ENCODE results near the gene C13orf46. TPM values are rescaled to one million over a fixed set of nuclear protein-coding genes. Genes with fewer than 3 reads are reported as not detected.

C13orf46 gene
- total RNA-seq, 5 donors from 2014 or later (not counting 1 experiment from before 2014, with no cell fraction given), result 18.4 to 33.9 (median 25.3) TPM

DNA sequence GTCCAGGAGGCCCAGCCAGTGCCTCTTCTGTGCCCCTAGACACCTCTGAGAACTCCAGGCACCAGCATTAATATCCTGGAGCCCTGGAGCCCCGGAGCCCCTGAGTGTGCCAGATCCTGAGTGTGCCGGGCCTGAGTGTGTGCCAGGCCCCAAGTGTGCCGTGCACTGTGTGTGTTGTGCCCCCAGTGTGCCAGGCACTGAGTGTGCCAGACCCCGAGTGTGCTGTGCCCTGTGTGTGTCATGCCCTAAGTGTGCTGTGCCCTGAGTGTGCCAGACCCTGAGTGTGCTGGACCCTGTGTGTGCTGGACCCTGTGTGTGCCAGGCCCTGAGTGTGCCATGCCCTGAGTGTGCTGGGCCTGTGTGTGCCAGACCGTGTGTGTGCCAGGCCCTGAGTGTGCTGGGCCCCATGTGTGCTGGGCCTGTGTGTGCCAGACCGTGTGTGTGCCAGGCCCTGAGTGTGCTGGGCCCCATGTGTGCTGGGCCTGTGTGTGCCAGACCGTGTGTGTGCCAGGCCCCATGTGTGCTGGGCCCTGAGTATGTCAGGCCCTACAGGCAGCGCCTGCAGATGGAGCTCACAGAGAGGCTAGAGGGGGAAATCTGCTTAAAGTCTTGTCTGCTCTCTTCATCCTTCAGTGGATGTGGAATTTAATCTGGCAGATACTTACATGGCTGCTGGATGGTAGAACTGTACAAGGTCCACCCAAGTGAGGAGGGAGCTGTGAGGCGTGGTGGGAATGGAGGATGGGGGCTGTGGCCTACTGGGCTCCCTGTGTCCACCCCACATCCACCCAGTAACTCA is 53.9 kb downstream of the C13orf46 start:
- WGBS (ENCODE audit: insufficient coverage), result 82% methylated on average over 7 of the region's 9 CpGs
- Mint-ChIP-seq H3K27me3 (peaks cover 18 to 47% of the 10 kb centered on the region in 2 donors), H3K9me3 (peaks cover 0 to 11% (median 3%) of the 10 kb centered on the region in 3 donors), H3K4me1 (no peaks in the 10 kb centered on the region), H3K4me3 (no peak overlapping the region), H3K27ac (no peak overlapping the region), H3K36me3 (no peaks in the 10 kb centered on the region)
- H3K27me3 ChIP-seq (replicated peaks in 1 of 2; ENCODE audit: control insufficient read depth in 2 of 2, extremely low read depth in 1 of 2, insufficient read depth in 2 of 2, low read length in 1 of 2), result peaks cover 0 to 76% of the 10 kb centered on the region in 2 experiments
- H3K9me3 ChIP-seq, result no peaks in the 10 kb centered on the region
- no peak overlapping the region for H3K27ac ChIP-seq (ENCODE audit: low read length)
- no peaks in the 10 kb centered on the region for H3K4me1 ChIP-seq (ENCODE audit: control insufficient read depth in 1 of 2, extremely low read depth in 1 of 2, insufficient read depth in 2 of 2, low read length in 2 of 2)
- H3K36me3 ChIP-seq (ENCODE audit: control insufficient read depth in 2 of 2, extremely low read depth in 1 of 2, insufficient read depth in 1 of 2, low read length in 1 of 2), result no peaks in the 10 kb centered on the region
- peak in 1 of 35 experiments; percentile 12 for DNase-seq
- ChIA-PET CTCF (no interaction called here), POLR2A (no interaction called here)
- no peak for ATAC-seq (replicated peaks in 1 of 4)
- no peak overlapping the region for H3K4me3 ChIP-seq (ENCODE audit: control insufficient read depth in 1 of 2, extremely low read depth in 1 of 2, low read length in 1 of 2)

GRCh38 chr13:113918981-113919701 is 54.7 kb downstream of the C13orf46 start:
- ATAC-seq (replicated peaks in 1 of 4) (no peak), DNase-seq (peak in 1 of 35 experiments; percentile 10)
- CTCF ChIA-PET, result no interaction called here
- 86% methylated on average over 20 of the region's 23 CpGs for WGBS (ENCODE audit: insufficient coverage)
- Mint-ChIP-seq H3K4me3 (no peak overlapping the region), H3K36me3 (no peaks in the 10 kb centered on the region), H3K27ac (no peak overlapping the region), H3K27me3 (peaks cover 21 to 52% of the 10 kb centered on the region in 2 donors), H3K4me1 (no peaks in the 10 kb centered on the region), H3K9me3 (peaks cover 0 to 11% (median 3%) of the 10 kb centered on the region in 3 donors)
- no peak overlapping the region for H3K4me3 ChIP-seq (ENCODE audit: control insufficient read depth in 1 of 2, extremely low read depth in 1 of 2, low read length in 1 of 2)
- no peak overlapping the region for H3K27ac ChIP-seq (ENCODE audit: low read length)
- POLR2A ChIA-PET, result no interaction called here
- no peaks in the 10 kb centered on the region for H3K36me3 ChIP-seq (ENCODE audit: control insufficient read depth in 2 of 2, extremely low read depth in 1 of 2, insufficient read depth in 1 of 2, low read length in 1 of 2)
- no peaks in the 10 kb centered on the region for H3K4me1 ChIP-seq (ENCODE audit: control insufficient read depth in 1 of 2, extremely low read depth in 1 of 2, insufficient read depth in 2 of 2, low read length in 2 of 2)
- H3K9me3 ChIP-seq, result no peaks in the 10 kb centered on the region
- H3K27me3 ChIP-seq (replicated peaks in 1 of 2; ENCODE audit: control insufficient read depth in 2 of 2, extremely low read depth in 1 of 2, insufficient read depth in 2 of 2, low read length in 1 of 2), result peaks cover 0 to 79% of the 10 kb centered on the region in 2 experiments

DNA sequence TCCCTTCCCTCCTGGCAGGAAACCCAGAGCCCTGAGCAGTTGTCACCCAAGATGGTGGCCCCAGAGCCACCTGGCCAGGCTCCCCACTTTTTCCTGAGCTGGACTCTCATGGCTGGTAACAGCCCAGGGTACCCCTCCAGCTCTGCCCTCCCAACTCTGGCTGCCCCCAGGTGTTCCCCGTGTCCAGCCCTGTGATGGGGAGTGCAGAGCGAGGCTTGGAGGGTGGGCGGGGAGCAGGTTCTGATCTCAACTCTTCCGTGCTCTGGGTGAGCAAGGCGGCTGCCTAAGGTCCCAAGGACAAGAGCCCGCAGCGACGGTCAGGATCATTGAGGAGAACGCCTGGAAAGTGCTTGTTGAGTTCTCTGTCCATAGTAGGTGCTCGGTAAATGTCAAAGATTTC is 55.3 kb downstream of the C13orf46 start:
- Mint-ChIP-seq H3K9me3 (peaks cover 0 to 11% (median 3%) of the 10 kb centered on the region in 3 donors), H3K4me1 (no peaks in the 10 kb centered on the region), H3K27ac (no peak overlapping the region), H3K36me3 (no peaks in the 10 kb centered on the region), H3K4me3 (no peak overlapping the region), H3K27me3 (peaks cover 24 to 52% of the 10 kb centered on the region in 2 donors)
- H3K27ac ChIP-seq (ENCODE audit: low read length), result no peak overlapping the region
- DNase-seq, result no peak
- H3K36me3 ChIP-seq (ENCODE audit: control insufficient read depth in 2 of 2, extremely low read depth in 1 of 2, insufficient read depth in 1 of 2, low read length in 1 of 2), result no peaks in the 10 kb centered on the region
- ChIA-PET POLR2A (no interaction called here), CTCF (no interaction called here)
- H3K9me3 ChIP-seq, result no peaks in the 10 kb centered on the region
- no peak for ATAC-seq (replicated peaks in 1 of 4)
- H3K27me3 ChIP-seq (replicated peaks in 1 of 2; ENCODE audit: control insufficient read depth in 2 of 2, extremely low read depth in 1 of 2, insufficient read depth in 2 of 2, low read length in 1 of 2), result peaks cover 0 to 80% of the 10 kb centered on the region in 2 experiments
- H3K4me1 ChIP-seq (ENCODE audit: control insufficient read depth in 1 of 2, extremely low read depth in 1 of 2, insufficient read depth in 2 of 2, low read length in 2 of 2), result no peaks in the 10 kb centered on the region
- H3K4me3 ChIP-seq (ENCODE audit: control insufficient read depth in 1 of 2, extremely low read depth in 1 of 2, low read length in 1 of 2), result no peak overlapping the region
- WGBS (ENCODE audit: insufficient coverage), result 96% methylated on average over 7 of the region's 10 CpGs

DNA sequence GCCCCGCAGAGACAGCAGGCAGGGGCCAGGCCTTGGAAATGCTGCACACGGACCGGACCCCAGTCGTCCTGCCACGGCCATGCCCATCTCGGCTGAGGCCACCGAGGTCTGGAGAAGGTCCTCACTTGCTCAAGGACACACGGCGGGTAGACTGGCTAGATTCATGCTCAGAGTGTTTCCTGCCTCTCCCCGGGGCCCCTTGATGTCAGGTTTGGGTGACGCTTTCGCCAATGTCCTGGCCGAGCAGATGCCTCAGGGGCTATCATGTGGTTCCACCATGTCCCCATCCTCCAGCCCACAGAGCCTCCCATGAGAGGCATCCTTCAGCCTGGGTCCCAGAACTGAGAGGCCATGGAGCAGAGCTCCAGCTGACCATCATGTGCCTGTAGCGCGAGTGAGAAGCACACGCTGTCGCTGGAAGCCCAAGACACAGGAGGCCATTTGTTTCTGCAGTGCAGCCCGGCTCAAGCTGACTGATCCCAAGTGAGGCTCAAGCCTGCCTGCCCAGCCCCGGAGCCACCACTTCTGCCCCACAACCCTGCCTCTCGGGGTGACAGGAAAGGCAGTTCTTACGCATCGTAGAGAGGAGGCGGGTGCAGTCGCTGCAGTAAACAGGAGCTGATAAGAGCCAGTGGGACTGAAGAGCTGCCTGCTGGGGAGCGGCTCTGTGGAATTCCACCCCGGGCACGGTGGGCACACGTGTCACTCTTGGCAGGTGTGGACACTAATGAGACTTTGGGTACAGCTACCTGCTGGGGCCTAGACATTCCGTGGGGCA is 56.1 kb downstream of the C13orf46 start:
- H3K9me3 Mint-ChIP-seq, result peaks cover under 1 to 12% (median 3%) of the 10 kb centered on the region in 3 donors
- no peak overlapping the region for H3K27ac Mint-ChIP-seq
- 87% methylated on average over 29 of the region's 29 CpGs for WGBS (ENCODE audit: insufficient coverage)
- Histone ChIP-seq H3K4me1 (ENCODE audit: control insufficient read depth in 1 of 2, extremely low read depth in 1 of 2, insufficient read depth in 2 of 2, low read length in 2 of 2) (no peaks in the 10 kb centered on the region), H3K9me3 (no peaks in the 10 kb centered on the region), H3K36me3 (ENCODE audit: control insufficient read depth in 2 of 2, extremely low read depth in 1 of 2, insufficient read depth in 1 of 2, low read length in 1 of 2) (no peaks in the 10 kb centered on the region), H3K4me3 (ENCODE audit: control insufficient read depth in 1 of 2, extremely low read depth in 1 of 2, low read length in 1 of 2) (no peak overlapping the region), H3K27ac (ENCODE audit: low read length) (no peak overlapping the region), H3K27me3 (replicated peaks in 1 of 2; ENCODE audit: control insufficient read depth in 2 of 2, extremely low read depth in 1 of 2, insufficient read depth in 2 of 2, low read length in 1 of 2) (peaks cover 0 to 78% of the 10 kb centered on the region in 2 experiments)
- no peak for DNase-seq
- ChIA-PET POLR2A (no interaction called here), CTCF (no interaction called here)
- H3K4me1 Mint-ChIP-seq, result no peaks in the 10 kb centered on the region
- peaks cover under 1% of the 10 kb centered on the region for H3K36me3 Mint-ChIP-seq
- no peak overlapping the region for H3K4me3 Mint-ChIP-seq
- no peak for ATAC-seq (replicated peaks in 1 of 4)
- H3K27me3 Mint-ChIP-seq, result peaks cover 28 to 54% of the 10 kb centered on the region in 2 donors

DNA sequence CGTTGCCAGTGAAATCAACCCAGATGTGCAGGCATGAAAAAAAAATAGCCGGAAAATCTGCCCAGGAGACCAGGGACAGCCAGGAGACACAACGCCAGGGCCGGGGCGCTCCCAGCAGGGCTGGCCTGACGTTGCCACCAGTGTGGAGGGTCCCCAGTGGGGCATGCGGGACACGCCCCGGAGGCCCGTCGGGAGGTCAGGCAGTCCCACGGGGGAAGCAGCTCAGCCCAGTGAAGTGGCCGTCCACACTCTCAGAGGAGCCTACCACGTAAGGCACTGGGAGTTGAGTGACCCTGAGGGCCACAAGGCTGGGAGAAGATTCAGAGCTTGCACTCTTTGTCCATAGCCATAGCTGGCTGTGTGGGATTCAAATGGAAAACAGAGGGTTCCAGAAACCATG is 56.8 kb downstream of the C13orf46 start:
- DNase-seq, result no peak
- Mint-ChIP-seq H3K4me1 (no peaks in the 10 kb centered on the region), H3K4me3 (no peak overlapping the region), H3K9me3 (peaks cover 3 to 18% (median 8%) of the 10 kb centered on the region in 3 donors), H3K36me3 (peaks cover 6% of the 10 kb centered on the region), H3K27me3 (peaks cover 35 to 61% of the 10 kb centered on the region in 2 donors), H3K27ac (no peak overlapping the region)
- no peak for ATAC-seq (replicated peaks in 1 of 4)
- POLR2A ChIA-PET, result no interaction called here
- Histone ChIP-seq H3K9me3 (no peaks in the 10 kb centered on the region), H3K4me3 (ENCODE audit: control insufficient read depth in 1 of 2, extremely low read depth in 1 of 2, low read length in 1 of 2) (no peak overlapping the region), H3K27me3 (replicated peaks in 1 of 2; ENCODE audit: control insufficient read depth in 2 of 2, extremely low read depth in 1 of 2, insufficient read depth in 2 of 2, low read length in 1 of 2) (peaks cover 0 to 73% of the 10 kb centered on the region in 2 experiments), H3K36me3 (ENCODE audit: control insufficient read depth in 2 of 2, extremely low read depth in 1 of 2, insufficient read depth in 1 of 2, low read length in 1 of 2) (no peaks in the 10 kb centered on the region), H3K4me1 (ENCODE audit: control insufficient read depth in 1 of 2, extremely low read depth in 1 of 2, insufficient read depth in 2 of 2, low read length in 2 of 2) (no peaks in the 10 kb centered on the region), H3K27ac (ENCODE audit: low read length) (no peak overlapping the region)
- WGBS (ENCODE audit: insufficient coverage), result 90% methylated on average over 14 of the region's 14 CpGs
- CTCF ChIA-PET, result no interaction called here

DNA sequence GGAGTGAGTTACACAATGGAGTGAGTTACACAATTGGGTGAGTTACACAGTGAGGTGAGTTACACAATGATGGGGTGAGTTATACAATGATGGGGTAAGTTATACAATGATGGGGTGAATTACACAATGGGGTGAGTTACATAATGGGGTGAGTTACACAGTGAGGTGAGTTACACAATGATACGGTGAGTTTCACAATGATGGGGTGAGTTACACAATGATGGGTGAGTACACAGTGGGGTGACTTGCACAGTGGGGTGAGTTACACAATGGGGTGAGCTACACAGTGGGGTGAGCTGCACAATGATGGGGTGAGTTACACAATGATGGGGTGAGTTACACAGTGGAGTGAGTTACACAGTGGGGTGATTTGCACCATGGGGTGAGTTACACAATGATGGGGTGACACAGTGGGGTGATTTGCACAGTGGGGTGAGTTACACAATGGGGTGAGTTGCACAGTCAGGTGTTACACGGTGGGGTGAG is 57.5 kb downstream of the C13orf46 start:
- Mint-ChIP-seq H3K4me3 (no peak overlapping the region), H3K36me3 (peaks cover 6% of the 10 kb centered on the region), H3K9me3 (peaks cover 0 to 12% (median 8%) of the 10 kb centered on the region in 3 donors), H3K27ac (no peak overlapping the region), H3K27me3 (peaks cover 34 to 59% of the 10 kb centered on the region in 2 donors), H3K4me1 (no peaks in the 10 kb centered on the region)
- Histone ChIP-seq H3K9me3 (no peaks in the 10 kb centered on the region), H3K4me3 (ENCODE audit: control insufficient read depth in 1 of 2, extremely low read depth in 1 of 2, low read length in 1 of 2) (no peak overlapping the region), H3K27me3 (replicated peaks in 1 of 2; ENCODE audit: control insufficient read depth in 2 of 2, extremely low read depth in 1 of 2, insufficient read depth in 2 of 2, low read length in 1 of 2) (peaks cover 0 to 71% of the 10 kb centered on the region in 2 experiments), H3K27ac (ENCODE audit: low read length) (no peak overlapping the region), H3K36me3 (ENCODE audit: control insufficient read depth in 2 of 2, extremely low read depth in 1 of 2, insufficient read depth in 1 of 2, low read length in 1 of 2) (no peaks in the 10 kb centered on the region), H3K4me1 (ENCODE audit: control insufficient read depth in 1 of 2, extremely low read depth in 1 of 2, insufficient read depth in 2 of 2, low read length in 2 of 2) (no peaks in the 10 kb centered on the region)
- ChIA-PET POLR2A (no interaction called here), CTCF (no interaction called here)
- DNase-seq (no peak), ATAC-seq (replicated peaks in 1 of 4) (no peak)
- 77% methylated on average over 1 of the region's 2 CpGs for WGBS (ENCODE audit: insufficient coverage)
